HCT116 (cell line): ENCODE data around the gene TTC24. TPM values are rescaled to one million over a fixed set of nuclear protein-coding genes. Genes with fewer than 3 reads are reported as not detected.

ENCODE experiments used
- ATAC-seq: fragments of 200-7000 bp; cut with Tn5 transposase; 2 replicates; pipeline ENCODE4 v1.9.1; 2020; ENCODE audit warnings: mild to moderate bottlenecking, moderate library complexity
- BruUV-seq: library from RNA; stranded (reverse); fragments of 400-500 nt; replicated peaks from 2 replicates; lab custom pipeline; 2021; lab: Mats Ljungman, UMichigan
- CTCF ChIA-PET: fragments of 300-600 bp; sonication (Branson Sonifier 250); formaldehyde crosslinking; loops from one replicate; lab custom pipeline; 2021; ENCODE audit warnings: antibody characterized with exemption; lab: Charles Lee
- POLR2A ChIA-PET: fragments of 300-600, 350-600 bp; sonication (Branson Sonifier 250); formaldehyde crosslinking; loops from one replicate; lab custom pipeline; 2021; ENCODE audit warnings: antibody characterized with exemption; lab: Charles Lee
- RAD21 ChIA-PET, 2 experiments: fragments of 300-600 bp; sonication (Branson Sonifier 250); formaldehyde crosslinking; loops; one replicate each; lab custom pipeline; 2023; ENCODE audit warnings: low total read pairs in 2 of 2; ENCODE audit not compliant: uncharacterized antibody in 2 of 2, unreplicated experiment in 2 of 2, low non-redundant PET in 1 of 2; lab: Charles Lee
- DNase-seq: peaks from one replicate; pipeline ENCODE4 v3.0.0-alpha.2; 2010; ENCODE audit warnings: low read depth, low spot score
- H2AFZ ChIP-seq: fragments of 200-600 bp; shearing (Covaris generic), sonication (generic); 2 replicates; pipeline ENCODE4 v1.6.1; 2017; ENCODE audit warnings: low read depth, mixed run types, mixed read lengths, antibody characterized with exemption, low read length; ENCODE audit not compliant: poor library complexity, severe bottlenecking
- H3K27ac ChIP-seq: 2 replicates; pipeline ENCODE4 v1.5.1; 2012; ENCODE audit warnings: low read depth, low read length
- H3K27me3 ChIP-seq: fragments of 200-600 bp; sonication (generic); 2 replicates; pipeline ENCODE4 v1.6.1; 2016; ENCODE audit warnings: mixed run types, low read length, mixed read lengths; ENCODE audit not compliant: insufficient read depth
- H3K36me3 ChIP-seq, 2 experiments: fragments of 200-500 bp in 1 of 2; fragments of 200-600 bp in 1 of 2; sonication (Bioruptor generic) in 1 of 2; sonication (generic) in 1 of 2; 2 replicates each; pipeline versions ENCODE4 v1.5.1 to v1.6.1; 2014 to 2016; ENCODE audit warnings: low read length in 2 of 2, inconsistent platforms in 1 of 2, mixed read lengths in 1 of 2, mixed run types in 1 of 2; ENCODE audit not compliant: insufficient read depth in 2 of 2, control insufficient read depth in 1 of 2
- H3K4me1 ChIP-seq, 2 experiments: fragments of 200-600 bp in 1 of 2; sonication (generic) in 1 of 2; 2 replicates each; pipeline versions ENCODE4 v1.5.1 to v1.6.1; 2012 to 2017; ENCODE audit warnings: low read length in 2 of 2, inconsistent platforms in 1 of 2, mild to moderate bottlenecking in 1 of 2, mixed read lengths in 1 of 2, mixed run types in 1 of 2, moderate library complexity in 1 of 2; ENCODE audit not compliant: insufficient read depth in 2 of 2, control insufficient read depth in 1 of 2
- H3K4me2 ChIP-seq: fragments of 200-600 bp; sonication (generic); 2 replicates; pipeline ENCODE4 v1.6.1; 2017; ENCODE audit warnings: mixed run types, low read length, mixed read lengths
- H3K4me3 ChIP-seq, 2 experiments: fragments of 200-600 bp in 1 of 2; sonication (generic) in 1 of 2; replicated peaks in 1 of 2; 2 replicates each; pipeline ENCODE4 v1.5.1; 2011 to 2016; ENCODE audit warnings: low read length in 2 of 2, control low read depth in 1 of 2, low read depth in 1 of 2, mild to moderate bottlenecking in 1 of 2, mixed read lengths in 1 of 2, mixed run types in 1 of 2
- H3K79me2 ChIP-seq: fragments of 200-600 bp; sonication (generic); 2 replicates; pipeline ENCODE4 v1.6.1; 2017; ENCODE audit warnings: mild to moderate bottlenecking, mixed run types, low read length, moderate library complexity, mixed read lengths; ENCODE audit not compliant: insufficient read depth
- H3K9ac ChIP-seq: fragments of 200-600 bp; sonication (generic); 2 replicates; pipeline ENCODE4 v1.6.1; 2016; ENCODE audit warnings: low read length, mixed read lengths
- H3K9me2 ChIP-seq: fragments of 200-600 bp; sonication (generic), shearing (Covaris generic); 2 replicates; pipeline ENCODE4 v1.6.1; 2017; ENCODE audit warnings: mixed run types, mild to moderate bottlenecking, moderate library complexity; ENCODE audit not compliant: insufficient read depth
- H3K9me3 ChIP-seq, 2 experiments: fragments of 200-500 bp in 1 of 2; fragments of 200-600 bp in 1 of 2; sonication (Bioruptor generic) in 1 of 2; sonication (generic) in 1 of 2; 2 replicates each; pipeline ENCODE4 v1.6.1; 2014 to 2017; ENCODE audit warnings: low read length in 2 of 2, mixed read lengths in 2 of 2, inconsistent platforms in 1 of 2, low read depth in 1 of 2, mild to moderate bottlenecking in 1 of 2, mixed run types in 1 of 2, moderate library complexity in 1 of 2; ENCODE audit not compliant: control insufficient read depth in 1 of 2, insufficient read depth in 1 of 2
- H4K20me1 ChIP-seq: fragments of 200-600 bp; sonication (generic), shearing (Covaris generic); 2 replicates; pipeline ENCODE4 v1.6.1; 2017; ENCODE audit warnings: mixed run types, mild to moderate bottlenecking, moderate library complexity; ENCODE audit not compliant: insufficient read depth
- EGR1 ChIP-seq: IDR thresholded peaks from 2 replicates; pipeline ENCODE4 v1.6.1; 2012; ENCODE audit warnings: low read depth
- FOSL1 ChIP-seq: IDR thresholded peaks from 2 replicates; pipeline ENCODE4 v1.6.1; 2012; ENCODE audit warnings: low read depth
- POLR2AphosphoS5 ChIP-seq: IDR thresholded peaks from 2 replicates; pipeline ENCODE4 v1.6.1; 2011; ENCODE audit warnings: mild to moderate bottlenecking, low read depth, low read length, moderate library complexity
- TCF7L2 ChIP-seq: IDR thresholded peaks from 2 replicates; pipeline ENCODE4 v1.7.0; 2011; ENCODE audit warnings: borderline replicate concordance, inconsistent platforms; ENCODE audit not compliant: insufficient read depth, insufficient read length; ENCODE audit errors: extremely low read depth
- ZFX ChIP-seq: fragments of 450-650 bp; IDR thresholded peaks from 2 replicates; pipeline ENCODE4 v1.6.1; 2017
- ZNF274 ChIP-seq: fragments of 200-500 bp; sonication (Bioruptor generic); IDR thresholded peaks from 2 replicates; pipeline ENCODE4 v1.6.1; 2014; ENCODE audit warnings: mild to moderate bottlenecking, low read depth, low read length, inconsistent platforms
- intact Hi-C: fragments of 100-400 bp; cut with micrococcal nuclease; formaldehyde crosslinking; loops from 2 replicates; pipeline ENCODE4 v1.10.0; 2022
- total RNA-seq: library from RNA; stranded (reverse); gene quantifications from one replicate; pipeline ENCODE4 v1.2.1, GENCODE V29; 2021; ENCODE audit not compliant: unreplicated experiment
- TF ChIP-seq, protein P1 (sequence below): IDR thresholded peaks from 2 replicates; pipeline ENCODE4 v1.6.1; 2012
- TF ChIP-seq, protein P2 (sequence below): IDR thresholded peaks from 2 replicates; pipeline ENCODE4 v1.6.1; 2011; ENCODE audit warnings: mild to moderate bottlenecking, low read length, moderate library complexity; ENCODE audit not compliant: insufficient replicate concordance; ENCODE audit errors: extremely low read depth
- TF ChIP-seq, protein P3 (sequence below), 3 experiments: fragments of 200-600 bp in 1 of 3; sonication (generic) in 1 of 3; IDR thresholded peaks in 2 of 3; conservative IDR thresholded peaks in 1 of 3; 2 replicates each; pipeline ENCODE4 v1.5.1; 2012 to 2017; ENCODE audit warnings: low read depth in 2 of 3, low read length in 2 of 3, antibody characterized with exemption in 1 of 3, borderline replicate concordance in 1 of 3, control low read depth in 1 of 3, mild to moderate bottlenecking in 1 of 3, mixed read lengths in 1 of 3, mixed run types in 1 of 3, moderate library complexity in 1 of 3; ENCODE audit not compliant: insufficient read depth in 1 of 3
- TF ChIP-seq, protein P4 (sequence below): IDR thresholded peaks from 2 replicates; pipeline ENCODE4 v1.6.1; 2012; ENCODE audit warnings: low read depth

The TTC24 gene
- total RNA-seq, 1 experiment from 2014 or later, result not detected

DNA sequence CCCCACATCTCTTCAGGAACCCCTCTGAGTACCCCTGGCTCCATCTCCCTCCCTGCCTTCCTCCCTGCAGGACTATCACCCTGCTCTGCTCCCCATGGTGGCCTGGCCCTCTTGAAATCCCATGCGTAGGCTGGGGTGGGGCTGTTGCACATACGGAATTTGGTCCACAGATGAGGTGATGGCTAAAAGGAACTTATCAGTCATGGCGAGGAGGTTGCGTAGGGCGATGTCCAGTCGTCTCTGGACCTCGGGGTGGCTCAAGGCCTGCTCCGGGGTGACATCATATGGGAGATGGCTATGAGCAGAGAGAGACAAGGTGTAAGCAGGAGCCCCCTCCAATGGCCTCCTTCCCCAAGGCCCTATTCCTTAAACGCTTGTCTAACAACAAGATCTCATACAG, 42.5 kb upstream of the TTC24 start:
- ChIA-PET RAD21 (no interaction called here), POLR2A (no interaction called here), CTCF (no interaction called here)
- Histone ChIP-seq H3K9me3 (no peaks in the 10 kb centered on the region), H3K27ac (no peak overlapping the region), H4K20me1 (no peaks in the 10 kb centered on the region), H3K79me2 (no peaks in the 10 kb centered on the region), H3K36me3 (peaks cover 24 to 42% of the 10 kb centered on the region in 2 experiments), H3K27me3 (no peaks in the 10 kb centered on the region), H3K9me2 (no peaks in the 10 kb centered on the region), H2AFZ (no peak overlapping the region), H3K4me3 (no peak overlapping the region), H3K9ac (no peak overlapping the region), H3K4me1 (no peaks in the 10 kb centered on the region), H3K4me2 (no peak overlapping the region)
- ATAC-seq (no peak), DNase-seq (no peak)
- intact Hi-C loops, result no loop called here
- no peak for TF ChIP-seq TCF7L2
- TF ChIP-seq POLR2AphosphoS5, result no peak
- TF ChIP-seq ZNF274, result no peak
- TF ChIP-seq, protein P1, sequence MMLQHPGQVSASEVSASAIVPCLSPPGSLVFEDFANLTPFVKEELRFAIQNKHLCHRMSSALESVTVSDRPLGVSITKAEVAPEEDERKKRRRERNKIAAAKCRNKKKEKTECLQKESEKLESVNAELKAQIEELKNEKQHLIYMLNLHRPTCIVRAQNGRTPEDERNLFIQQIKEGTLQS, result no peak
- no TSS peak for BruUV-seq

DNA sequence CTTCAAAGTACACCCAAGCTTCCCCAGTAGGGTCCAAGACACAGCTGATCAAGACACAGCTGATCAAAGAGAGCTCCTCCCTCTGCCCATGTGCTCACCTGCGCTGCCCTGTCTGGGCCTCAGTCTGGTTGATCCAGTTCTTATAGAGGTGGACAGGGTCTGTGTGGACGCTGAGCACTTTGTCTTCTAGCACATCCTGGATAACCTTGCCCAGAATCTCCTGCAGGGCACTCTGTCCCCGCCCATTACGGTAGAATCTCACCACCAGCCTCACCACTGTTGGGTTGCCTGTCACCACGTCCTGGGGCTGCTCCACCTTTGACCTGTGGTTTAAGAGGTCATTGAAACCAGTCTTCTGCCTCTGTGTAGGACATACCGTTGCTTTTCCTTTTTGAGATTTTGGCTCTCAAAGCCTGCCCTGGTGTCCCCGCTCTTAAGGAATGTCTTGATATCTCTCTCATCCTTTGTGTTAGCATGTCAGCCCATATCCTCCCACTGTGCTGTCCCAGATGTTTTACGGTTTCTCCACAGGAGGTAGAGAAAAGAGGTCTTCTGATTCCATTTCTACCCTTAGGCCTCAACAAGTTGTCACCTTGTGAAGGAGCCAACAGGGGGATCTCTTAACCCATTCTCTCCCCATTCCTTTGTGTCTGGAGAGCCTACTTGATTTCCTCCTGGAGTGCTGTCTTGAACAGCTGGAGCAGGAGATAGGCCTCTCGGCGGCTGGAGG, 40.6 kb upstream of the TTC24 start:
- no peak overlapping the region for H2AFZ ChIP-seq
- RAD21 ChIA-PET, result no interaction called here
- no peaks in the 10 kb centered on the region for H4K20me1 ChIP-seq
- H3K27me3 ChIP-seq, result no peaks in the 10 kb centered on the region
- no TSS peak for BruUV-seq
- DNase-seq, result no peak
- H3K79me2 ChIP-seq, result no peaks in the 10 kb centered on the region
- H3K9me2 ChIP-seq, result no peaks in the 10 kb centered on the region
- no peak overlapping the region for H3K4me3 ChIP-seq
- no peak overlapping the region for H3K27ac ChIP-seq
- CTCF ChIA-PET, result no interaction called here
- H3K4me1 ChIP-seq, result no peaks in the 10 kb centered on the region
- no peak overlapping the region for H3K9ac ChIP-seq
- no peaks in the 10 kb centered on the region for H3K9me3 ChIP-seq
- POLR2A ChIA-PET, result no interaction called here
- no peak overlapping the region for H3K4me2 ChIP-seq
- ATAC-seq, result no peak
- peaks cover 16 to 34% of the 10 kb centered on the region in 2 experiments for H3K36me3 ChIP-seq
- intact Hi-C loops, result no loop called here
- no peak for TF ChIP-seq ZFX
- TF ChIP-seq EGR1, result no peak
- TF ChIP-seq, protein P2, sequence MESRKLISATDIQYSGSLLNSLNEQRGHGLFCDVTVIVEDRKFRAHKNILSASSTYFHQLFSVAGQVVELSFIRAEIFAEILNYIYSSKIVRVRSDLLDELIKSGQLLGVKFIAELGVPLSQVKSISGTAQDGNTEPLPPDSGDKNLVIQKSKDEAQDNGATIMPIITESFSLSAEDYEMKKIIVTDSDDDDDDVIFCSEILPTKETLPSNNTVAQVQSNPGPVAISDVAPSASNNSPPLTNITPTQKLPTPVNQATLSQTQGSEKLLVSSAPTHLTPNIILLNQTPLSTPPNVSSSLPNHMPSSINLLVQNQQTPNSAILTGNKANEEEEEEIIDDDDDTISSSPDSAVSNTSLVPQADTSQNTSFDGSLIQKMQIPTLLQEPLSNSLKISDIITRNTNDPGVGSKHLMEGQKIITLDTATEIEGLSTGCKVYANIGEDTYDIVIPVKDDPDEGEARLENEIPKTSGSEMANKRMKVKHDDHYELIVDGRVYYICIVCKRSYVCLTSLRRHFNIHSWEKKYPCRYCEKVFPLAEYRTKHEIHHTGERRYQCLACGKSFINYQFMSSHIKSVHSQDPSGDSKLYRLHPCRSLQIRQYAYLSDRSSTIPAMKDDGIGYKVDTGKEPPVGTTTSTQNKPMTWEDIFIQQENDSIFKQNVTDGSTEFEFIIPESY, result no peak
- TF ChIP-seq, protein P3, sequence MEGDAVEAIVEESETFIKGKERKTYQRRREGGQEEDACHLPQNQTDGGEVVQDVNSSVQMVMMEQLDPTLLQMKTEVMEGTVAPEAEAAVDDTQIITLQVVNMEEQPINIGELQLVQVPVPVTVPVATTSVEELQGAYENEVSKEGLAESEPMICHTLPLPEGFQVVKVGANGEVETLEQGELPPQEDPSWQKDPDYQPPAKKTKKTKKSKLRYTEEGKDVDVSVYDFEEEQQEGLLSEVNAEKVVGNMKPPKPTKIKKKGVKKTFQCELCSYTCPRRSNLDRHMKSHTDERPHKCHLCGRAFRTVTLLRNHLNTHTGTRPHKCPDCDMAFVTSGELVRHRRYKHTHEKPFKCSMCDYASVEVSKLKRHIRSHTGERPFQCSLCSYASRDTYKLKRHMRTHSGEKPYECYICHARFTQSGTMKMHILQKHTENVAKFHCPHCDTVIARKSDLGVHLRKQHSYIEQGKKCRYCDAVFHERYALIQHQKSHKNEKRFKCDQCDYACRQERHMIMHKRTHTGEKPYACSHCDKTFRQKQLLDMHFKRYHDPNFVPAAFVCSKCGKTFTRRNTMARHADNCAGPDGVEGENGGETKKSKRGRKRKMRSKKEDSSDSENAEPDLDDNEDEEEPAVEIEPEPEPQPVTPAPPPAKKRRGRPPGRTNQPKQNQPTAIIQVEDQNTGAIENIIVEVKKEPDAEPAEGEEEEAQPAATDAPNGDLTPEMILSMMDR (IDR thresholded peaks at IDR 0.05 in 2 of 3, conservative IDR thresholded peaks at IDR 0.05 in 1 of 3; ENCODE audit: borderline replicate concordance in 1 of 3, insufficient read depth in 1 of 3, low read depth in 2 of 3, low read length in 2 of 3), result no peak
- TF ChIP-seq TCF7L2, result no peak
- no peak for TF ChIP-seq FOSL1
- TF ChIP-seq, protein P4, sequence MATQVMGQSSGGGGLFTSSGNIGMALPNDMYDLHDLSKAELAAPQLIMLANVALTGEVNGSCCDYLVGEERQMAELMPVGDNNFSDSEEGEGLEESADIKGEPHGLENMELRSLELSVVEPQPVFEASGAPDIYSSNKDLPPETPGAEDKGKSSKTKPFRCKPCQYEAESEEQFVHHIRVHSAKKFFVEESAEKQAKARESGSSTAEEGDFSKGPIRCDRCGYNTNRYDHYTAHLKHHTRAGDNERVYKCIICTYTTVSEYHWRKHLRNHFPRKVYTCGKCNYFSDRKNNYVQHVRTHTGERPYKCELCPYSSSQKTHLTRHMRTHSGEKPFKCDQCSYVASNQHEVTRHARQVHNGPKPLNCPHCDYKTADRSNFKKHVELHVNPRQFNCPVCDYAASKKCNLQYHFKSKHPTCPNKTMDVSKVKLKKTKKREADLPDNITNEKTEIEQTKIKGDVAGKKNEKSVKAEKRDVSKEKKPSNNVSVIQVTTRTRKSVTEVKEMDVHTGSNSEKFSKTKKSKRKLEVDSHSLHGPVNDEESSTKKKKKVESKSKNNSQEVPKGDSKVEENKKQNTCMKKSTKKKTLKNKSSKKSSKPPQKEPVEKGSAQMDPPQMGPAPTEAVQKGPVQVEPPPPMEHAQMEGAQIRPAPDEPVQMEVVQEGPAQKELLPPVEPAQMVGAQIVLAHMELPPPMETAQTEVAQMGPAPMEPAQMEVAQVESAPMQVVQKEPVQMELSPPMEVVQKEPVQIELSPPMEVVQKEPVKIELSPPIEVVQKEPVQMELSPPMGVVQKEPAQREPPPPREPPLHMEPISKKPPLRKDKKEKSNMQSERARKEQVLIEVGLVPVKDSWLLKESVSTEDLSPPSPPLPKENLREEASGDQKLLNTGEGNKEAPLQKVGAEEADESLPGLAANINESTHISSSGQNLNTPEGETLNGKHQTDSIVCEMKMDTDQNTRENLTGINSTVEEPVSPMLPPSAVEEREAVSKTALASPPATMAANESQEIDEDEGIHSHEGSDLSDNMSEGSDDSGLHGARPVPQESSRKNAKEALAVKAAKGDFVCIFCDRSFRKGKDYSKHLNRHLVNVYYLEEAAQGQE, result no peak
